ENCODE results near the gene CBLIF. TPM values are rescaled to one million over a fixed set of nuclear protein-coding genes. Genes with fewer than 3 reads are reported as not detected.
A peak's percentile ranks its signal among the peaks of the same experiment; 100 is the strongest.
"Not testable (repeated sequence)": the region's sequence is repeated elsewhere in the genome, so short reads cannot be mapped to it uniquely, and the experiment has no call there.

Gene CBLIF
- total RNA-seq: 1 to 10 TPM in 1 of 6 donors, under 1 TPM in 2, not detected in 3; 0.55 to 2.1 (median 0.61) TPM
- under 1 TPM in 1 of 2 donors, not detected in 1; 0.05 TPM for polyA plus RNA-seq

- Histone ChIP-seq H3K27me3 (no peaks in the 10 kb centered on the region), H3K36me3 (no peaks in the 10 kb centered on the region), H3K9me3 (no peaks in the 10 kb centered on the region), H3K4me1 (peaks cover 0 to 26% (median 2%) of the 10 kb centered on the region in 3 donors), H3K27ac (peak within 1 kb of the TSS in 2 of 4 donors; percentile 22 to 61), H3K4me3 (no peak within 1 kb of the TSS)
- TF ChIP-seq CTCF (IDR thresholded peaks at IDR 0.05): no peak
- DNase-seq (no peak), FAIRE-seq (no peak), ATAC-seq (peak in 1 of 4 donors; percentile 31)
- intact Hi-C loops (cut with DNase I): no loop called here
- 70% methylated on average over 4 of the region's 4 CpGs for WGBS, 2 donors
Measured at GRCh38 chr11:59845399-59845798, at the start of gene CBLIF. Gene CBLIF (minus strand): TSS chr11:59845499. CDS start chr11:59845453, 46 bp downstream.

GRCh38 chr11:59894616-59895015 is 49.3 kb upstream of the CBLIF start:
- Histone ChIP-seq H3K27me3 (no peaks in the 10 kb centered on the region), H3K36me3 (no peaks in the 10 kb centered on the region), H3K27ac (no peak overlapping the region), H3K4me1 (no peaks in the 10 kb centered on the region), H3K9me3 (no peaks in the 10 kb centered on the region), H3K4me3 (no peak overlapping the region)
- intact Hi-C loops (cut with DNase I): no loop called here
- 93 to 94% methylated on average over 1 of the region's 1 CpG for WGBS, 2 donors
- no peak for TF ChIP-seq CTCF (IDR thresholded peaks at IDR 0.05)
- no peak for FAIRE-seq
- no peak for DNase-seq
- ATAC-seq: no peak

GRCh38 chr11:59891781-59892181 is 46.5 kb upstream of the CBLIF start:
- WGBS, 2 donors: 62 to 79% methylated on average over 4 of the region's 4 CpGs
- intact Hi-C loops (cut with DNase I): no loop called here
- FAIRE-seq (no peak), DNase-seq (no peak), ATAC-seq (no peak)
- no peaks in the 10 kb centered on the region for H3K9me3 ChIP-seq
- H3K4me3 ChIP-seq: no peak overlapping the region
- no peak overlapping the region for H3K27ac ChIP-seq
- no peaks in the 10 kb centered on the region for H3K27me3 ChIP-seq
- no peak for TF ChIP-seq CTCF (IDR thresholded peaks at IDR 0.05)
- H3K36me3 ChIP-seq: no peaks in the 10 kb centered on the region
- no peaks in the 10 kb centered on the region for H3K4me1 ChIP-seq

GRCh38 chr11:59887156-59887555 is 41.9 kb upstream of the CBLIF start:
- ATAC-seq; H3K9me3 ChIP-seq; intact Hi-C loops (cut with DNase I); H3K4me3 ChIP-seq; H3K27me3 ChIP-seq; H3K4me1 ChIP-seq; H3K36me3 ChIP-seq; FAIRE-seq; DNase-seq; H3K27ac ChIP-seq: not testable (repeated sequence)

- intact Hi-C loops (cut with DNase I): no loop called here
- Histone ChIP-seq H3K27me3 (no peaks in the 10 kb centered on the region), H3K4me1 (no peaks in the 10 kb centered on the region), H3K4me3 (no peak overlapping the region), H3K36me3 (no peaks in the 10 kb centered on the region), H3K27ac (no peak overlapping the region), H3K9me3 (no peaks in the 10 kb centered on the region)
- ATAC-seq (no peak), DNase-seq (no peak), FAIRE-seq (no peak)
- no peak for TF ChIP-seq CTCF (IDR thresholded peaks at IDR 0.05)
- WGBS, 2 donors: 88 to 94% methylated on average over 1 of the region's 1 CpG
Measured at GRCh38 chr11:59883597-59883996, 38.3 kb upstream of the CBLIF start.

Measured in pancreas (tissue), 10 donors.